Adrenal gland (tissue), 5 donors: ENCODE measurements around the gene EIF4G3.

ENCODE experiments used
- POLR2A ChIP-seq, 2 donors: fragments of 450-650 bp; IDR thresholded peaks; one replicate each; pipeline ENCODE4 v1.6.1; 2017; ENCODE audit warnings: antibody characterized with exemption in 2 of 2, mild to moderate bottlenecking in 2 of 2, moderate library complexity in 1 of 2
- TF ChIP-seq, protein P1 (sequence below), 6 experiments: fragments of 450-650 bp in 4 of 6; fragments of 200-600 bp in 2 of 6; sonication (generic) in 1 of 6; IDR thresholded peaks; 1 replicate in 5 of 6; 2 replicates in 1 of 6; pipeline versions ENCODE4 v1.5.1 to v1.8.0; 2016 to 2021; ENCODE audit warnings: antibody characterized with exemption in 6 of 6, mild to moderate bottlenecking in 2 of 6, moderate library complexity in 1 of 6
- donor health status: DM: no; HTN: no; CAD: no.

DNA sequence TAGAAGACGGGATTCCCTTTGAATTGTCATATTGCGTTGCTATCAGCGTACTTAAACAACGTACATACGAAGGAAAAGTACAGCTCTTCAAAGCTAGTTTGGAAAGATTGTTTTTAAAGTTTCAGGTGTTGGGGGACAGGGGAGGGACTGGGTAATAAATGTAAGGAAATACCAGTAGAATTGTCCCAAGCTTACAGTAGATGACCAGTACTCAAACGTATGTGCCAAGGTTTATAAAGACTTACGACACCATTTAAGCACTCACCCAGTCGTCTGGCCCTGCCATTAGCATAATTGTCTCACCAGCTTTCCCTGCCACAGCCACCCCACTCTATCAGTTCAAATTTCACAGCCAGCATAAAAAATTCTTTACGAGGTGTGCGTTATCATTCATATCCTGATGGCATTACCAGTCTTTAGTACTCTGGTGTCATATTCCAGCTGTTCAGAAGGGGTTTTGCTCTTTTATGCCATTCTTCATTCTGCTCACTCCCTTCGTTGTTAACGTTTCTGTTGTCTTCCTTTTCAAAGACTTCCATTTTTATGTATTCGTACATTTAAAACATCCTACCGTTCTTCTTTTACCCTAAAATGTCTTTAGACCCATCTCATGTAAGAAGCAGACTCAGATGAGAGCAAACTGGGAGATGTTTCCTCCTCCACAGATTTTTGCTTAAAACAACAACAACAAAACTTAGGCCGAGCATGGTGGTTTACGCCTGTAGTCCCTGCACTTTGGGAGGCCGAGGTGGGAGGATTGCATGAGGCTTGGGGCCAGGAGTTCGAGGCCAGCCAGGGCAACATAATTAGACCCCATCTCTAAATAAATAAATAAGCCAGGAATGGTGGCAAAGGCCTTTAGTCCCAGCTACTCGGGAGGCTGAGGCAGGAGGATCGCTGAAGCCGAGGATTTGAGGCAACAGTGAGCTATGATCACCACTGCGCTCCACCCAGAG, 388.6 kb downstream of the EIF4G3 start:
- TF ChIP-seq POLR2A (IDR thresholded peaks at IDR 0.05) = no peak
- TF ChIP-seq, protein P1, sequence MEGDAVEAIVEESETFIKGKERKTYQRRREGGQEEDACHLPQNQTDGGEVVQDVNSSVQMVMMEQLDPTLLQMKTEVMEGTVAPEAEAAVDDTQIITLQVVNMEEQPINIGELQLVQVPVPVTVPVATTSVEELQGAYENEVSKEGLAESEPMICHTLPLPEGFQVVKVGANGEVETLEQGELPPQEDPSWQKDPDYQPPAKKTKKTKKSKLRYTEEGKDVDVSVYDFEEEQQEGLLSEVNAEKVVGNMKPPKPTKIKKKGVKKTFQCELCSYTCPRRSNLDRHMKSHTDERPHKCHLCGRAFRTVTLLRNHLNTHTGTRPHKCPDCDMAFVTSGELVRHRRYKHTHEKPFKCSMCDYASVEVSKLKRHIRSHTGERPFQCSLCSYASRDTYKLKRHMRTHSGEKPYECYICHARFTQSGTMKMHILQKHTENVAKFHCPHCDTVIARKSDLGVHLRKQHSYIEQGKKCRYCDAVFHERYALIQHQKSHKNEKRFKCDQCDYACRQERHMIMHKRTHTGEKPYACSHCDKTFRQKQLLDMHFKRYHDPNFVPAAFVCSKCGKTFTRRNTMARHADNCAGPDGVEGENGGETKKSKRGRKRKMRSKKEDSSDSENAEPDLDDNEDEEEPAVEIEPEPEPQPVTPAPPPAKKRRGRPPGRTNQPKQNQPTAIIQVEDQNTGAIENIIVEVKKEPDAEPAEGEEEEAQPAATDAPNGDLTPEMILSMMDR (IDR thresholded peaks at IDR 0.05) = no peak
